GM19372 (cell line): ENCODE measurements around the gene MYO18B.

Experiments
- ATAC-seq: cut with Tn5 transposase; IDR thresholded peaks from one replicate; pipeline ENCODE4 v1.9.1; 2021; ENCODE audit warnings: mild to moderate bottlenecking, low read depth, moderate library complexity; ENCODE audit not compliant: unreplicated experiment

Gene MYO18B

GRCh38 chr22:25712661-25713400 is 29.2 kb upstream of the MYO18B start:
- no peak for ATAC-seq

- no peak for ATAC-seq
Observed at GRCh38 chr22:25714070-25714469, 27.9 kb upstream of the MYO18B start.

GRCh38 chr22:25714739-25715138 is 27.2 kb upstream of the MYO18B start:
- ATAC-seq, result no peak

- no peak for ATAC-seq
Observed at GRCh38 chr22:25716637-25717036, 25.4 kb upstream of the MYO18B start.

DNA sequence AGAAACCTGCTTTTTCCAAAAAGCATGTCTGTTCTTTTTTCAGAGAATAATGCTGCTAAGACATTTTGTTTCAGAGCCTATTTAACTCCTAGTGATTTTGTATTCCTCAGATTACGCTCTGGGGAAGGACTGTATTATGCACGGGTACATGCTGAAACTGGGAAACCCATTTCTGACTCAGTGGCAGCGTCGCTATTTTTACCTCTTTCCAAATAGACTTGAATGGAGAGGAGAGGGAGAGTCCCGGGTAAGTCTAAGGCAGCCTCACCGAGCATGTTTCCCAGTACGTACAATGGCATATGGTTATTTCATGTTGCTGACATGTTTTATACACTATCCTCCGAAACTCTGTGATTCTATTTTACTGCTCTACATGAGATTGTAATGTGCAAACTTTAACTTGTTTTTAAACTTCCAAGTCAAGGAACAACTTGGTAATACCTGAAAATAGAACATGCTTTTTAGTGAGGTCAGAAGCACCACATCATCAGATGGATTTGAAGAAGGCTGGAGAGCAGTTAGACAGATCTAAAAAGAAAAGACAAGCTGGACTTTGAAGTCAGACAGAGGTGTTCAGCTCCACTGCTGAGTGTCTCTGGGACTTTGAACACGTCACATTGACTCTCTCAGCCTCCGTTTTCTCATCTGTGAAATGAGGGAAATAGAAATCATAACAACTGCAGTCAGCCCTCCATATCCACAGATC is 23.7 kb upstream of the MYO18B start:
- no peak for ATAC-seq

- no peak for ATAC-seq
Observed at GRCh38 chr22:25722223-25722622, 19.8 kb upstream of the MYO18B start.

DNA sequence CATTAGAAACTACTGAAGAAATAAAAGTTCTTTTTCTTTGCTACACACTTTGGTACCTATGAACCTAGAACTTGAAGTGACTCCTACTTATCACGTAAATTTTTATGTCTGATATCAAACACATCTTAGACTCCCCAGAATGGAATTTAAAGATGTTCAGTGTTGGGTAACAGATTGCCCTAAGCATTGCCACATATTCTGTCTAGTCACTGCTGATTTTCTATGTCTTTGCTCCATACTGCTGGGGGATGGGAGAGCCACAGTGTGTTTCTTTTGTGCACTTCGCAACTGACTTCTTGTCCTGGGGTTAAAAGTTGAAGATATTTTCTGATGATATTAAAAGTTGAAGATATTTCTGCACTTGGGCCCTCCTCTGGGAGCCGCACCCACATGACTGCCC is 19.4 kb upstream of the MYO18B start:
- ATAC-seq, result no peak

- ATAC-seq, result no peak
Observed at GRCh38 chr22:25726241-25726640, 15.7 kb upstream of the MYO18B start.

- ATAC-seq, result no peak
Observed at GRCh38 chr22:25728071-25728470, 13.9 kb upstream of the MYO18B start.

DNA sequence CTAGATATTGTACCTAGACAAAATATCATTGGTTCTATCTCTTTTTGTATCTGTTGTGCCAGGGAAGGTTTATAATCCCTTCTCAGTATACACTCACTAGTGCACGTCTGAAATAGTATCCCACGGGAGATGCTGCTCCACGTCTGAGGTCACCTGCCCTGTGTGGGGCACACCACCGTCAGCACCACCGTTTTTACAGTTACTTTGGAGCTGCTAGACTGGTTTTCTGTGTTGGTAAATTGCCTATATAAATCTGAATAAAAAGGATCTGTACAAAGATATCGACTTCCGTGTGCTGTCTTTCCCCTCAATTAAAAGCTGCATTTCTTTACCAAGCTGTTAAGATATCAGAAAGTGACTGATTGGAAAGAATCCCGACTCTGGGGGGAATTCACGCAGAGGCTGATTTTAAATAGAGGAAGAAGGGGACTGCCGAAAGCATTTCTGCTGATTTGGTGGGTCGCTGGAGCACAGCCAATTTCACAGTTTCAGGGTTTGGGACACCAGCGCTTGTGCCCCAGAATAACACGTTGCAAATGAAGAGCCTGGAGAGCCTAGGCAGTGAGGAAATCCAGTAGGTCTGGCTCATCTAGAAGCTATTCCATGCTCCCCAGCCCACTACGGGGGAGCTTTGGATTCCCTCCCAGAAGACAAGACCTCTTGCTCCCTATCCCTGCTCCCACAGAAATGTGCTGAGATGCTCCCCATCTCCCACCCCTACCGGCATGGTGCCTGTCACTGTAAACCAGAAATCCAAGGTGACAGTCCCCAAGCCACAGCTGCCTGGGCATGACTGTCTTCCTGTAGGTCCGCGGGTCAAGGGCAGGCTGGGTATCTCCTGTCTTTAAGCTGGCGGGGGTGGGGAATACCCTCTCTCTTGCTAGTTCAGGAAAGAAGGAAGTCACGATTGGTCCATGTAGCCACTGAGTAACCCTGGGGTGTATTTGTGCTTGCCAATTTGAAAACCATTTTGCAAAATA is 12.7 kb upstream of the MYO18B start:
- ATAC-seq, result no peak

- ATAC-seq, result no peak
Observed at GRCh38 chr22:25735650-25736049, 6.3 kb upstream of the MYO18B start.

GRCh38 chr22:25736378-25737011 is 5.5 kb upstream of the MYO18B start:
- ATAC-seq, result no peak

- ATAC-seq, result no peak
Observed at GRCh38 chr22:25739659-25740344, 2.2 kb upstream of the MYO18B start.

- ATAC-seq, result no peak
Observed at GRCh38 chr22:25742918-25743708, 1.1 kb downstream of the MYO18B start.

DNA sequence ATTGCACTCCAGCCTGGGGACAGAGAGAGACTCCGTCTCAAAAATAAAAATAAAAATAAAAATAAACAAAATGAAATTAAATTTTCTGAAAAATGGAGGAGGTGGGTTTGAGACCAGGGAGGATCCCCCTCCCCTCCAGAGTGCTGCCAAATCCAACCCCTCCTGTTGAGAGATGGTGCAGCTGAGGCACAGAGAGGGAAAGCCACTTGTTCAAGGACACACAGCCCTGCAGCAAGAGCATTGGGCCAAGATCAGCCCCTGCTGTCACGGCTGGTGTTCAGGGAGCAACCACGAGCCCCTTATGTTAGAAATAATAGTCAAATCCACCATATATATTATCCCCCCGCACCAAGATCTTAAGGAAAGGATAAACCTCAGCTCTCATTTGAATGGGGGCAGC is 2.7 kb downstream of the MYO18B start:
- ATAC-seq, result no peak

- ATAC-seq, result no peak
Observed at GRCh38 chr22:25745341-25746011, 3.5 kb downstream of the MYO18B start.

- no peak for ATAC-seq
Observed at GRCh38 chr22:25746012-25746373, 4.0 kb downstream of the MYO18B start.

- no peak for ATAC-seq
Observed at GRCh38 chr22:25747245-25747944, 5.4 kb downstream of the MYO18B start.
